GM23338 (cell line): ENCODE measurements around the gene DIP2C. TPM values are rescaled to one million over a fixed set of nuclear protein-coding genes. Genes with fewer than 3 reads are reported as not detected.

Experiments used
- ATAC-seq: fragments of 200-7000 bp; cut with Tn5 transposase; 3 replicates; pipeline ENCODE4 v1.9.1; 2020
- DNase-seq: peaks from one replicate; pipeline ENCODE4 v3.0.0-alpha.2; 2015; ENCODE audit warnings: low spot score
- H2AFZ ChIP-seq: fragments of 200-600 bp; sonication (generic); 2 replicates; pipeline ENCODE4 v1.8.0; 2016; ENCODE audit warnings: antibody characterized with exemption, mild to moderate bottlenecking, moderate library complexity
- H3F3A ChIP-seq: fragments of 200-600 bp; sonication (generic); replicated peaks from 2 replicates; pipeline ENCODE4 v1.8.0; 2017; ENCODE audit warnings: antibody characterized with exemption, mixed run types, low read depth
- H3K27ac ChIP-seq: fragments of 200-600 bp; sonication (generic); 2 replicates; pipeline ENCODE4 v1.6.1; 2016; ENCODE audit warnings: low read depth
- H3K27me3 ChIP-seq: fragments of 200-600 bp; sonication (generic); 2 replicates; pipeline ENCODE4 v1.8.0; 2016; ENCODE audit warnings: mild to moderate bottlenecking, mixed run types, moderate library complexity; ENCODE audit not compliant: insufficient read depth
- H3K36me3 ChIP-seq: fragments of 200-600 bp; sonication (generic); 2 replicates; pipeline ENCODE4 v1.8.0; 2016; ENCODE audit warnings: mild to moderate bottlenecking; ENCODE audit not compliant: insufficient read depth
- H3K4me1 ChIP-seq: fragments of 200-600 bp; sonication (generic); 2 replicates; pipeline ENCODE4 v1.8.0; 2016; ENCODE audit warnings: mild to moderate bottlenecking, moderate library complexity; ENCODE audit not compliant: insufficient read depth
- H3K4me2 ChIP-seq: fragments of 200-600 bp; sonication (generic); 2 replicates; pipeline ENCODE4 v1.7.1; 2017; ENCODE audit warnings: mixed run types
- H3K4me3 ChIP-seq: fragments of 200-600 bp; sonication (generic); 2 replicates; pipeline ENCODE4 v1.6.1; 2016; ENCODE audit warnings: mixed run types
- H3K79me2 ChIP-seq: fragments of 200-600 bp; sonication (generic); replicated peaks from 2 replicates; pipeline ENCODE4 v1.8.0; 2017; ENCODE audit warnings: mild to moderate bottlenecking; ENCODE audit not compliant: insufficient read depth
- H3K9me2 ChIP-seq: fragments of 200-600 bp; sonication (generic); 2 replicates; pipeline ENCODE4 v1.8.0; 2017; ENCODE audit not compliant: insufficient read depth
- H4K20me1 ChIP-seq: fragments of 200-600 bp; sonication (generic); replicated peaks from 2 replicates; pipeline ENCODE4 v1.8.0; 2017; ENCODE audit warnings: mild to moderate bottlenecking; ENCODE audit not compliant: insufficient read depth
- H3K27ac Mint-ChIP-seq: 2 replicates; pipeline ENCODE4 v1.8.0; 2020; ENCODE audit warnings: inconsistent platforms, mild to moderate bottlenecking, moderate library complexity, mixed read lengths
- H3K27me3 Mint-ChIP-seq: 3 replicates; pipeline ENCODE4 v1.8.0; 2022; ENCODE audit warnings: low read depth, mild to moderate bottlenecking, moderate library complexity, mixed read lengths, inconsistent platforms; ENCODE audit not compliant: insufficient read depth, poor library complexity
- H3K36me3 Mint-ChIP-seq: 3 replicates; pipeline ENCODE4 v1.8.0; 2021; ENCODE audit warnings: low read depth, mild to moderate bottlenecking, inconsistent platforms, moderate library complexity, mixed read lengths
- H3K4me1 Mint-ChIP-seq: 3 replicates; pipeline ENCODE4 v1.8.0; 2020; ENCODE audit warnings: mild to moderate bottlenecking, inconsistent platforms, mixed read lengths
- H3K4me3 Mint-ChIP-seq: 3 replicates; pipeline ENCODE4 v1.8.0; 2021; ENCODE audit warnings: moderate library complexity, mild to moderate bottlenecking, inconsistent platforms, mixed read lengths
- H3K9me3 Mint-ChIP-seq: 3 replicates; pipeline ENCODE4 v1.8.0; 2020; ENCODE audit warnings: moderate library complexity, mild to moderate bottlenecking, inconsistent platforms, mixed read lengths
- EZH2 ChIP-seq: fragments of 200-600 bp; sonication (generic); IDR thresholded peaks from one replicate; pipeline ENCODE4 v1.8.0; 2017; ENCODE audit warnings: antibody characterized with exemption, mild to moderate bottlenecking, low read depth; ENCODE audit not compliant: unreplicated experiment
- EZH2phosphoT487 ChIP-seq: fragments of 200-600 bp; sonication (generic); IDR thresholded peaks from one replicate; pipeline ENCODE4 v1.8.1; 2018; ENCODE audit warnings: antibody characterized with exemption; ENCODE audit not compliant: unreplicated experiment
- POLR2AphosphoS5 ChIP-seq: IDR thresholded peaks from 2 replicates; pipeline ENCODE4 v1.6.1; 2016; ENCODE audit warnings: antibody characterized with exemption, low read depth
- STAT1 ChIP-seq: IDR thresholded peaks from one replicate; pipeline ENCODE4 v1.6.1; 2016; ENCODE audit warnings: antibody characterized with exemption; ENCODE audit not compliant: unreplicated experiment
- ZNF114 ChIP-seq: fragments of 250-450 bp; sonication (Bioruptor Pico); IDR thresholded peaks from 2 replicates; pipeline ENCODE4 v1.5.0; 2020; ENCODE audit warnings: mild to moderate bottlenecking, moderate library complexity
- ZNF331 ChIP-seq: fragments of 250-450 bp; sonication (Bioruptor Pico); IDR thresholded peaks from 2 replicates; pipeline ENCODE4 v1.5.0; 2020; ENCODE audit warnings: low read depth, mild to moderate bottlenecking, moderate library complexity
- polyA plus RNA-seq: library from polyadenylated mRNA; unstranded; fragments of >200 nt; fragmentation: Nextera tagmentation; extraction: Ambion mirVana; gene quantifications from 2 replicates; pipeline ENCODE4 v1.2.1, GENCODE V29; 2016
- total RNA-seq: library from RNA; depleted of rRNA; stranded (reverse); fragments of >200 nt; shearing (Covaris generic); gene quantifications from 2 replicates; pipeline ENCODE4 v1.2.3, GENCODE V29; 2014
- TF ChIP-seq, protein P1 (sequence below): fragments of 250-450 bp; sonication (Bioruptor Pico); IDR thresholded peaks from 2 replicates; pipeline ENCODE4 v1.5.0; 2020; ENCODE audit warnings: mild to moderate bottlenecking, moderate library complexity
- TF ChIP-seq, protein P2 (sequence below): IDR thresholded peaks from 2 replicates; pipeline ENCODE4 v1.6.1; 2016; ENCODE audit warnings: antibody characterized with exemption

The DIP2C gene
- total and polyA plus RNA-seq, 2 experiments from 2014 or later: 5.1 to 7.7 TPM

DNA sequence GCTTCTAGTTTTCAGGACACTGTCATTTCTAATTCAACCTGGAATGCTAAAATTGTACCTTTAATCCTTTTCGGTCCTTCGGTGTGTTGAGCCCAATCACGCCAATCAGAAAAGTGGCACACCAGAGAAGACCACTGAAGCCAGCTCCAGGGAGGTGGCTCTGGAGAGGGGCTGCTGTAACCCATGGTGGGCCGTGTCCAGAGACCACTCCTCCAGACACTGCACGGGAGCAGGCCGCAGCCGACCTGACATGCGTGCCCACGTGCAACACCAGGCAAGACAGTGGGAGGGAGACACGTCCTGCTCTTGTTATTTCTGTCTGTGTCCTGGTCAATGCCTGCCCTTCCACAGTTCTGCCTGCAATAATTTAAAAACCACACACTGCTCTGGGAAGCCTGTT is 308.1 kb downstream of the DIP2C start (continued):
- TF ChIP-seq, protein P1, sequence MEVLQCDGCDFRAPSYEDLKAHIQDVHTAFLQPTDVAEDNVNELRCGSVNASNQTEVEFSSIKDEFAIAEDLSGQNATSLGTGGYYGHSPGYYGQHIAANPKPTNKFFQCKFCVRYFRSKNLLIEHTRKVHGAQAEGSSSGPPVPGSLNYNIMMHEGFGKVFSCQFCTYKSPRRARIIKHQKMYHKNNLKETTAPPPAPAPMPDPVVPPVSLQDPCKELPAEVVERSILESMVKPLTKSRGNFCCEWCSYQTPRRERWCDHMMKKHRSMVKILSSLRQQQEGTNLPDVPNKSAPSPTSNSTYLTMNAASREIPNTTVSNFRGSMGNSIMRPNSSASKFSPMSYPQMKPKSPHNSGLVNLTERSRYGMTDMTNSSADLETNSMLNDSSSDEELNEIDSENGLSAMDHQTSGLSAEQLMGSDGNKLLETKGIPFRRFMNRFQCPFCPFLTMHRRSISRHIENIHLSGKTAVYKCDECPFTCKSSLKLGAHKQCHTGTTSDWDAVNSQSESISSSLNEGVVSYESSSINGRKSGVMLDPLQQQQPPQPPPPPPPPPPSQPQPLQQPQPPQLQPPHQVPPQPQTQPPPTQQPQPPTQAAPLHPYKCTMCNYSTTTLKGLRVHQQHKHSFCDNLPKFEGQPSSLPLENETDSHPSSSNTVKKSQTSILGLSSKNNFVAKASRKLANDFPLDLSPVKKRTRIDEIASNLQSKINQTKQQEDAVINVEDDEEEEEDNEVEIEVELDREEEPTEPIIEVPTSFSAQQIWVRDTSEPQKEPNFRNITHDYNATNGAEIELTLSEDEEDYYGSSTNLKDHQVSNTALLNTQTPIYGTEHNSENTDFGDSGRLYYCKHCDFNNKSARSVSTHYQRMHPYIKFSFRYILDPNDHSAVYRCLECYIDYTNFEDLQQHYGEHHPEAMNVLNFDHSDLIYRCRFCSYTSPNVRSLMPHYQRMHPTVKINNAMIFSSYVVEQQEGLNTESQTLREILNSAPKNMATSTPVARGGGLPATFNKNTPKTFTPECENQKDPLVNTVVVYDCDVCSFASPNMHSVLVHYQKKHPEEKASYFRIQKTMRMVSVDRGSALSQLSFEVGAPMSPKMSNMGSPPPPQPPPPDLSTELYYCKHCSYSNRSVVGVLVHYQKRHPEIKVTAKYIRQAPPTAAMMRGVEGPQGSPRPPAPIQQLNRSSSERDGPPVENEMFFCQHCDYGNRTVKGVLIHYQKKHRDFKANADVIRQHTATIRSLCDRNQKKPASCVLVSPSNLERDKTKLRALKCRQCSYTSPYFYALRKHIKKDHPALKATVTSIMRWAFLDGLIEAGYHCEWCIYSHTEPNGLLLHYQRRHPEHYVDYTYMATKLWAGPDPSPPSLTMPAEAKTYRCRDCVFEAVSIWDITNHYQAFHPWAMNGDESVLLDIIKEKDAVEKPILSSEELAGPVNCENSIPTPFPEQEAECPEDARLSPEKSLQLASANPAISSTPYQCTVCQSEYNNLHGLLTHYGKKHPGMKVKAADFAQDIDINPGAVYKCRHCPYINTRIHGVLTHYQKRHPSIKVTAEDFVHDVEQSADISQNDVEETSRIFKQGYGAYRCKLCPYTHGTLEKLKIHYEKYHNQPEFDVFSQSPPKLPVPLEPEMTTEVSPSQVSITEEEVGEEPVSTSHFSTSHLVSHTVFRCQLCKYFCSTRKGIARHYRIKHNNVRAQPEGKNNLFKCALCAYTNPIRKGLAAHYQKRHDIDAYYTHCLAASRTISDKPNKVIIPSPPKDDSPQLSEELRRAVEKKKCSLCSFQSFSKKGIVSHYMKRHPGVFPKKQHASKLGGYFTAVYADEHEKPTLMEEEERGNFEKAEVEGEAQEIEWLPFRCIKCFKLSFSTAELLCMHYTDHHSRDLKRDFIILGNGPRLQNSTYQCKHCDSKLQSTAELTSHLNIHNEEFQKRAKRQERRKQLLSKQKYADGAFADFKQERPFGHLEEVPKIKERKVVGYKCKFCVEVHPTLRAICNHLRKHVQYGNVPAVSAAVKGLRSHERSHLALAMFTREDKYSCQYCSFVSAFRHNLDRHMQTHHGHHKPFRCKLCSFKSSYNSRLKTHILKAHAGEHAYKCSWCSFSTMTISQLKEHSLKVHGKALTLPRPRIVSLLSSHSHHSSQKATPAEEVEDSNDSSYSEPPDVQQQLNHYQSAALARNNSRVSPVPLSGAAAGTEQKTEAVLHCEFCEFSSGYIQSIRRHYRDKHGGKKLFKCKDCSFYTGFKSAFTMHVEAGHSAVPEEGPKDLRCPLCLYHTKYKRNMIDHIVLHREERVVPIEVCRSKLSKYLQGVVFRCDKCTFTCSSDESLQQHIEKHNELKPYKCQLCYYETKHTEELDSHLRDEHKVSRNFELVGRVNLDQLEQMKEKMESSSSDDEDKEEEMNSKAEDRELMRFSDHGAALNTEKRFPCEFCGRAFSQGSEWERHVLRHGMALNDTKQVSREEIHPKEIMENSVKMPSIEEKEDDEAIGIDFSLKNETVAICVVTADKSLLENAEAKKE: no peak
- TF ChIP-seq ZNF114 (CRISPR knock-in tag) (no peak), ZNF331 (CRISPR knock-in tag) (no peak), EZH2 (no peak)

DNA sequence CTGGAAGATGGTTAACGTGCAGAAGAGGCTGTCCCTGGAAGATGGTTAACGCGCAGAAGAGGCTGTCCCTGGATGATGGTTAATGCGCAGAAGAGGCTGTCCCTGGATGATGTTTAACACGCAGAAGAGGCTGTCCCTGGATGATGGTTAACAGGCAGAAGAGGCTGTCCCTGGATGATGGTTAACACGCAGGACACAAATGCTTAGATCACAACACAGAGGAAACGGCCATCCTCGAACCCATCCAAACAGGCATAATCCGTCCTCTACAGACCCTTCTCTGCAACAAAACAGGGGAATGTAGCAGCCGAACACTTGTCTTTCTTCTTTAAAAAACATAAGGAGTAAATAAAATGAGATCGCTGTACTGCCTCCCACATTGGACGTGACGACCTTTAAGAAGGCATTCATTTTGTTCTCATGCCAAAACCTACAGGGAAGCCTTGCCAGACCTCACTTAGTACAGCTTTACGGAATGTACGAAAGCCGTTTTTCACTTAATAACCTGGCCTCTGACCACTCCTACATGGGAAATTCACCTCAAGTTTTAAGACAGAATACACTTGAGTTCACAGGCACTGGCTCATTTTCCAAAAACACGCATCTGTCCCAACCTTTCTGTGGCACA is 309.0 kb downstream of the DIP2C start:
- ATAC-seq (no peak), DNase-seq (no peak)
- Histone ChIP-seq H3K27ac (no peak overlapping the region), H3K4me1 (no peaks in the 10 kb centered on the region), H3F3A (peaks cover 7% of the 10 kb centered on the region; the same call in 1 of the 2 replicates), H2AFZ (no peak overlapping the region), H3K27me3 (no peaks in the 10 kb centered on the region), H3K9me2 (0 out of 2 replicates have a peak, but pooled peaks cover 4% of the 10 kb centered on the region), H3K4me3 (no peak overlapping the region), H4K20me1 (no peaks in the 10 kb centered on the region), H3K4me2 (no peak overlapping the region), H3K79me2 (no peaks in the 10 kb centered on the region), H3K36me3 (no peaks in the 10 kb centered on the region)
- no peaks in the 10 kb centered on the region for H3K9me3 Mint-ChIP-seq
- H3K27me3 Mint-ChIP-seq: peaks cover 2% of the 10 kb centered on the region
- no peak overlapping the region for H3K27ac Mint-ChIP-seq
- no peaks in the 10 kb centered on the region for H3K4me1 Mint-ChIP-seq
- H3K36me3 Mint-ChIP-seq: peaks cover 3% of the 10 kb centered on the region; the same call in 2 of the 3 replicates
- no peak overlapping the region for H3K4me3 Mint-ChIP-seq
- TF ChIP-seq, protein P2, sequence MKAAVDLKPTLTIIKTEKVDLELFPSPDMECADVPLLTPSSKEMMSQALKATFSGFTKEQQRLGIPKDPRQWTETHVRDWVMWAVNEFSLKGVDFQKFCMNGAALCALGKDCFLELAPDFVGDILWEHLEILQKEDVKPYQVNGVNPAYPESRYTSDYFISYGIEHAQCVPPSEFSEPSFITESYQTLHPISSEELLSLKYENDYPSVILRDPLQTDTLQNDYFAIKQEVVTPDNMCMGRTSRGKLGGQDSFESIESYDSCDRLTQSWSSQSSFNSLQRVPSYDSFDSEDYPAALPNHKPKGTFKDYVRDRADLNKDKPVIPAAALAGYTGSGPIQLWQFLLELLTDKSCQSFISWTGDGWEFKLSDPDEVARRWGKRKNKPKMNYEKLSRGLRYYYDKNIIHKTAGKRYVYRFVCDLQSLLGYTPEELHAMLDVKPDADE: no peak
- TF ChIP-seq STAT1 (no peak), POLR2AphosphoS5 (no peak), EZH2phosphoT487 (no peak)
- TF ChIP-seq, protein P1: no peak
